NK-92 treated with Interleukin-12 subunit alpha and Interleukin-12 subunit beta, amount 100 ng/mL, for 24 hours (cell line): ENCODE measurements around the gene EXOC6B.

Source experiments
- DNase-seq: peaks from one replicate; lab custom pipeline; 2025; lab: John Stamatoyannopoulos, UW

EXOC6B gene

GRCh38 chr2:72825257-72826155, at the start of gene EXOC6B:
EXOC6B (minus strand) TSS chr2:72826033.
- DNase-seq: no peak

GRCh38 chr2:72871880-72872279, 46.0 kb upstream of the EXOC6B start:
- no peak for DNase-seq

GRCh38 chr2:72871060-72871459, 45.2 kb upstream of the EXOC6B start:
- no peak for DNase-seq

GRCh38 chr2:72864500-72864899, 38.7 kb upstream of the EXOC6B start:
- DNase-seq: no peak

- DNase-seq: no peak
Observed at GRCh38 chr2:72863046-72863445, 37.2 kb upstream of the EXOC6B start.

- DNase-seq: peak; percentile 68
Observed at GRCh38 chr2:72862239-72862988, 36.6 kb upstream of the EXOC6B start.

GRCh38 chr2:72859831-72860262, 34.0 kb upstream of the EXOC6B start:
- DNase-seq: no peak

GRCh38 chr2:72851333-72851732, 25.5 kb upstream of the EXOC6B start:
- DNase-seq: no peak

- DNase-seq: no peak
Observed at GRCh38 chr2:72849138-72849462, 23.3 kb upstream of the EXOC6B start.

- DNase-seq: no peak
Observed at GRCh38 chr2:72848436-72849137, 22.8 kb upstream of the EXOC6B start.

GRCh38 chr2:72847534-72848315, 21.9 kb upstream of the EXOC6B start:
- no peak for DNase-seq

- no peak for DNase-seq
Observed at GRCh38 chr2:72846171-72847095, 20.6 kb upstream of the EXOC6B start.

- DNase-seq: no peak
Observed at GRCh38 chr2:72843301-72843700, 17.5 kb upstream of the EXOC6B start.

- DNase-seq: no peak
Observed at GRCh38 chr2:72841462-72842125, 15.8 kb upstream of the EXOC6B start.

GRCh38 chr2:72840066-72840465, 14.2 kb upstream of the EXOC6B start:
- no peak for DNase-seq

GRCh38 chr2:72837171-72837570, 11.3 kb upstream of the EXOC6B start:
- DNase-seq: no peak

- DNase-seq: no peak
Observed at GRCh38 chr2:72835403-72835802, 9.6 kb upstream of the EXOC6B start.

- DNase-seq: no peak
Observed at GRCh38 chr2:72834596-72834995, 8.8 kb upstream of the EXOC6B start.

GRCh38 chr2:72833084-72833714, 7.4 kb upstream of the EXOC6B start:
- no peak for DNase-seq

GRCh38 chr2:72830273-72830672, 4.4 kb upstream of the EXOC6B start:
- no peak for DNase-seq
